ENCODE measurements around the gene TNC.

- no peak for TF ChIP-seq FOXK2 (IDR thresholded peaks at IDR 0.05)
- no peak for TF ChIP-seq SP1 (IDR thresholded peaks at IDR 0.05)
- TF ChIP-seq L3MBTL2 (conservative IDR thresholded peaks at IDR 0.05), result no peak
- TF ChIP-seq, protein P1, sequence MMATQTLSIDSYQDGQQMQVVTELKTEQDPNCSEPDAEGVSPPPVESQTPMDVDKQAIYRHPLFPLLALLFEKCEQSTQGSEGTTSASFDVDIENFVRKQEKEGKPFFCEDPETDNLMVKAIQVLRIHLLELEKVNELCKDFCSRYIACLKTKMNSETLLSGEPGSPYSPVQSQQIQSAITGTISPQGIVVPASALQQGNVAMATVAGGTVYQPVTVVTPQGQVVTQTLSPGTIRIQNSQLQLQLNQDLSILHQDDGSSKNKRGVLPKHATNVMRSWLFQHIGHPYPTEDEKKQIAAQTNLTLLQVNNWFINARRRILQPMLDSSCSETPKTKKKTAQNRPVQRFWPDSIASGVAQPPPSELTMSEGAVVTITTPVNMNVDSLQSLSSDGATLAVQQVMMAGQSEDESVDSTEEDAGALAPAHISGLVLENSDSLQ (IDR thresholded peaks at IDR 0.05), result no peak
- no peak for TF ChIP-seq SUZ12 (IDR thresholded peaks at IDR 0.05)
- no peak for TF ChIP-seq HDGF (IDR thresholded peaks at IDR 0.05; ENCODE audit: borderline replicate concordance)
- no peak for TF ChIP-seq ARNT (IDR thresholded peaks at IDR 0.05)
- no peak for TF ChIP-seq NFRKB (IDR thresholded peaks at IDR 0.05)
- TF ChIP-seq LEF1 (IDR thresholded peaks at IDR 0.05; ENCODE audit: borderline replicate concordance), result no peak
Observed at GRCh38 chr9:115107701-115108100, 10.3 kb downstream of the TNC start.

All from HEK293T (cell line).